Breast epithelium (tissue), 3 donors: Measurements from ENCODE around the gene UGT1A10.

Experiments used
- CTCF ChIP-seq, 3 donors: fragments of 450-650 bp; IDR thresholded peaks; one replicate each; pipeline ENCODE4 v1.5.1; 2016 to 2017; ENCODE audit warnings: antibody characterized with exemption in 3 of 3, mild to moderate bottlenecking in 3 of 3, moderate library complexity in 3 of 3
- POLR2A ChIP-seq: fragments of 450-650 bp; IDR thresholded peaks from one replicate; pipeline ENCODE4 v1.6.1; 2016; ENCODE audit warnings: antibody characterized with exemption, mild to moderate bottlenecking, moderate library complexity
- POLR2AphosphoS5 ChIP-seq, 3 donors: sonication (generic); formaldehyde crosslinking; IDR thresholded peaks; one replicate each; pipeline ENCODE4 v1.6.1; 2017; ENCODE audit warnings: antibody characterized with exemption in 3 of 3

GRCh38 chr2:233779722-233780121, 143.5 kb downstream of the UGT1A10 start:
- no peak for TF ChIP-seq POLR2AphosphoS5 (IDR thresholded peaks at IDR 0.05)
- no peak for TF ChIP-seq CTCF (IDR thresholded peaks at IDR 0.05)
- no peak for TF ChIP-seq POLR2A
